ENCODE data around the gene CSE1L. TPM values are rescaled to one million over a fixed set of nuclear protein-coding genes. Genes with fewer than 3 reads are reported as not detected.
"Not testable (repeated sequence)": the region's sequence is repeated elsewhere in the genome, so short reads cannot be mapped to it uniquely, and the experiment has no call there.

The CSE1L gene, protein sequence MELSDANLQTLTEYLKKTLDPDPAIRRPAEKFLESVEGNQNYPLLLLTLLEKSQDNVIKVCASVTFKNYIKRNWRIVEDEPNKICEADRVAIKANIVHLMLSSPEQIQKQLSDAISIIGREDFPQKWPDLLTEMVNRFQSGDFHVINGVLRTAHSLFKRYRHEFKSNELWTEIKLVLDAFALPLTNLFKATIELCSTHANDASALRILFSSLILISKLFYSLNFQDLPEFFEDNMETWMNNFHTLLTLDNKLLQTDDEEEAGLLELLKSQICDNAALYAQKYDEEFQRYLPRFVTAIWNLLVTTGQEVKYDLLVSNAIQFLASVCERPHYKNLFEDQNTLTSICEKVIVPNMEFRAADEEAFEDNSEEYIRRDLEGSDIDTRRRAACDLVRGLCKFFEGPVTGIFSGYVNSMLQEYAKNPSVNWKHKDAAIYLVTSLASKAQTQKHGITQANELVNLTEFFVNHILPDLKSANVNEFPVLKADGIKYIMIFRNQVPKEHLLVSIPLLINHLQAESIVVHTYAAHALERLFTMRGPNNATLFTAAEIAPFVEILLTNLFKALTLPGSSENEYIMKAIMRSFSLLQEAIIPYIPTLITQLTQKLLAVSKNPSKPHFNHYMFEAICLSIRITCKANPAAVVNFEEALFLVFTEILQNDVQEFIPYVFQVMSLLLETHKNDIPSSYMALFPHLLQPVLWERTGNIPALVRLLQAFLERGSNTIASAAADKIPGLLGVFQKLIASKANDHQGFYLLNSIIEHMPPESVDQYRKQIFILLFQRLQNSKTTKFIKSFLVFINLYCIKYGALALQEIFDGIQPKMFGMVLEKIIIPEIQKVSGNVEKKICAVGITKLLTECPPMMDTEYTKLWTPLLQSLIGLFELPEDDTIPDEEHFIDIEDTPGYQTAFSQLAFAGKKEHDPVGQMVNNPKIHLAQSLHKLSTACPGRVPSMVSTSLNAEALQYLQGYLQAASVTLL
- 56.4 TPM for polyA plus RNA-seq (ENCODE audit: insufficient read length)

DNA sequence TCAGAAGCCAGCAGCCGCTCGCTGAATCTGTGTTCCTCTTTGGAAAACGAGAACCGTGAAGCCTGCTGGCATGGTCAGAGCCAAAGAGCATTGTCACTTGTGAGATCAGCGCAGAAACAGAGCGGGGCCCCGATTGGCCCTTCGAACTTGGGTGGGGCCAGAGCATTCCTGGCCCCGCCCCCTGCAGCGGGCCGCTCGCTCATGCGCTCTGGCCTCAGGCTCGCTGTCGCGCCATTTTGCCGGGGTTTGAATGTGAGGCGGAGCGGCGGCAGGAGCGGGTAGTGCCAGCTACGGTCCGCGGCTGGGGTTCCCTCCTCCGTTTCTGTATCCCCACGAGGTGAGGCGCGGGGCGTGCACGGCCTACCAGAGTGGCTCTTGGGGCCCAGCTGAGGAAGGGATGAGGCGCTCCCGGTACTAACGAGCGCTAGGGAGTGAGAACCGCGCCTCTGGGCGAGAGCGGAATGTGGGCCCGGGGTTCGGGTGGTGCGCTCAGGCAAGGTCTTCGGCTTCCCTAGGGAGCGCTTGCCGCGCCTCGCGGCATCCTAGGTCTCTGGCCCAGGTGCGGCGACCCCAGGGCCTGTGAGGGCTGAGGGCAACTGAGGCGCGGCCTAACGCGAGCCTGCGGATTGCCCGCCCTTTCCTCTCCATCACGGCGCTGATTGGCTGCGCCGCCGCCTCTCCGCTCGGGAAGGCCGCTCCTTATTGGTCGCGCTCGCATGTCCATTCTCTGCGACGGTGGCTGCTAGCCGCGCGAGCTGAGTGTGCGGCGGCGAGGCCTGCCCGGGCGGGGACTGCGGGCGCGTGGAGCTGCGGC is at the start of gene CSE1L:
Gene CSE1L, plus strand, starts transcription at position 226 of the 814 bp plus-strand sequence. CDS start 12,152 bp downstream, outside the sequence.
- DNase-seq (ENCODE audit: low read depth), result peak; percentile 85

DNA sequence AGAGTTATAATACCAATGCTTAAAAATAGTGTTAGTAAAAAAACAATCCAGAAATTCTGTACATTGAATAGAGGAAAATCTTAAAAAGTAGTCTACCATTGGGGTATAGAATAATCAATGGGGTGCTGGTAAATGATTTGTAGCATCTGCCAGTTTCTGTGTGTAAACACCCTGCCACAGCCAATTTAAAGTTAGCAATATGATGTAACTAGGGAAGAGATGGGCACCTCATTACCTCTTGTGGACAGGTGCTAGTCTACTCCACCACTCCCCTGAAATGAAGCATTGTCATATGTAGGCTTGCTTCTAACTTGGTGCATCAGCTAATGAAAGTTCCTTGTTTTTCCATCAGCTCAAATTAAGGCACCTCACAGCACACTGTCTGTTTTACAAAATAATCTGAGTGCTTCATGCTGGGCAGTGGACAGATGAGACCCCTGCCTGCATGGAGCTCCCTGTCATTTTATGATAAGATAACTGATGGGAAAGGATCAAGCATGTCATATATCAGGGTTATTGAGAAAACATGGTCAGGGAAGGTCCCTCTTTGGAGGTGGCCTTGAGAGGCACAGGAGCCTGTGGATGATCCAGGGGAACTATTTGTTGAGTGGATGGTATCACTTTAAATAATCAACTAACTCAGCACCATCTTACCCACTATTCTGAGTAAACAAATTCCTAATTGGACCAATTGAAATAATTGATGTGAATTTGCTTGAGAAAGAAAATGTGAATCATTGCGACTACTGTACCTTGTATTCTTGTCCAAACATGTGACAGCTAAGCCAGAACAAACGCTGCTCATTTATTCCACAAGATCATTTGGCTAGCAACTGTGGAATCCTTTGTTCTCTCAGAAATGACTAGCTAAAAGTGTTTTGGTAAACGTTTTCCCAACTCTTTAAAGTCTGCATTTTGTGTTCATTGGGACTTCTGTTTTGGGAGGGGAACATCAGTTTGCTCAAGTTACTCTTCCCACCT is 45.9 kb upstream of the CSE1L start:
- peak; percentile 1 for DNase-seq (ENCODE audit: low read depth)

DNA sequence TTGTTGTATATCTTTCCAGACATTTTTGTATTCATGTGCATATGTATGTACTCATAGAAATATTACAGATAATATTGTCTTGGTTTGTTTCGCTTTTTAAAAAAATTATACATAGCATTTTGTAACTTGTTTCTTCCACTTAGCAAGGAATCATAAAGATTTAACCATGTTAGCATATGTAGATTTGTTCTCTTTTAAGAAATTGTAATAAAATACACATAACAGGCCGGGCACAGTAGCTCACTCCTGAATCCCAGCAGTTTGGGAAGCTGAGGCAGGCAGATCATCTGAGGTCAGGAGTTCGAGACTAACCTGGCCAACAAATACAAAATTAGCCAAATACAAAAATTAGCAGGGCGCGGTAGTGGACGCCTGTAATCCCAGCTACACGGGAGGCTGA is 44.4 kb upstream of the CSE1L start:
- no peak for DNase-seq (ENCODE audit: low read depth)

DNA sequence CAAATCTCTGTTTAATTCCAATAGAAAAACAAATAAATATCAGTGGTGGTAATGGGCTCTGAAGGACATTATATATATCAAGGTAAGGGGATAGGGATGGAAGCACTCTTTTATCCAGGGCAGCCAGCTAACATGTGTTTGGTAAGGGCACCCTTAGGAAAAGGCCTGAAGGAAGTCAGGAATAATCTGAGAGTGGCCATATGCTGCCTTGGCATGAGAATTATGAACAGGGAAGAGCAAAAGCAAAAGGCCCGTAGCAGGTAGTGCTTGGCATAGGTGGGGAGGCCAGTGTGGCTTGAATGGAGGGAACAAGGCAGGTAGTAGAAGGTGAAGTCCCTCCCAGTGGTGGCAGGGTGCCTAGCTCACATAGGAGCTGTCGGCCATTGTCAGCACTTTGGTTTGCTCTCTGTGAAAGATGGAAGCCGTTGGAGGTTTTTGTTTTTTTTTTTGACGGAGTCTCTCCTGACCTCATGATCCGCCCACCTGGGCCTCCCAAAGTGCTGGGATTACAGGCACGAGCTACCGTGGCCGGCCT is 39.6 kb upstream of the CSE1L start:
- DNase-seq (ENCODE audit: low read depth), result no peak

DNA sequence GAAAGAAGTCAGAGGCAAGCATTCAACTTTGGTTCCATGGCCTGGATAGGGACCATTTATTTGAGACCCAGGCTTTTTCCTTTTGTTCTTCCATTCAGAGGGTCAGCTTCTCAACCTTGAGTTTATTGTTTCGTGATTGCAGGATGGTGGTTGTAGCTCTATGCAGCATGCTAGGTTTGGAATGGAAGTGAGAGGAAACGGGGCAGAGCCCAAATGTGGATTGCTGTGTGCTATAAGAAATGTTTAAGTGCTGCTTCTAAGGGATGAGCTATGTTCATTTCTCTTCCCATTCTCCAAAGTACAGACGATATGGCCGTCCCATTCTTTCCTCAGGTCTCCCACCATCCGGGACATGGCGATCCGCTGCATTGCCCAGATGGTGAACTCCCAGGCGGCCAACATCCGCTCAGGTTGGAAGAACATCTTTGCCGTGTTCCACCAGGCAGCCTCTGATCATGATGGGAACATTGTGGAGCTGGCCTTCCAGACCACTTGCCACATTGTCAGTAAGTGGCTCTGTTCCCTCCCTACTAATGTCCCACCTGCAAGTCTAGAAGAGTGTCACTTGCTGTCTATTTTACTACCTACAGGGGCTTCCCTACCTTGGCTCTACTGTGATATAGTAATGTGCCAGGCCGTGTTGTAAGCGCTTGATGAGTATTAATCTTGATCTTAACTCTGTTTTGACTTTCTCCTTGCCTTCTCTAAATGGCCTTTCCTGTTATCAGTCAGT is 36.0 kb upstream of the CSE1L start:
- no peak for DNase-seq (ENCODE audit: low read depth)

DNA sequence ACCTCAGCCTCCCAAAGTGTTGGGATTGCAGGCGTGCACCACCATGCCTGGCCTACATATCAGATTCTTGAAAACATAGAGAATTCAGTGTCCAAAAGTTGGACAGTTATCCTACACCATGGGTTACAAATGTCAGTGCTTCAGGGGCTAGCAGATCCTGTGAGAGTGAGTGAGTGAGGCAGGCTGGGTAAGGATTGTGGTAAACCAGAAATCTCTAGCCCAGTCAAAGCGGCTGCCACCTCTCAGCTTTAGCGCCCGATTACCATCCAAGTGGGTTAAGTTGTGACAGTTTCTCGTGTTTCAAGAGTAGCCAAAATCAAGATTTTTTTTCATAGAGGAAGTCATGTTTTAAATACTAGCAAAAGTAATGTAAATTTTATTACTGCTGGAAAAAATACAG is 21.9 kb upstream of the CSE1L start:
- no peak for DNase-seq (ENCODE audit: low read depth)

DNA sequence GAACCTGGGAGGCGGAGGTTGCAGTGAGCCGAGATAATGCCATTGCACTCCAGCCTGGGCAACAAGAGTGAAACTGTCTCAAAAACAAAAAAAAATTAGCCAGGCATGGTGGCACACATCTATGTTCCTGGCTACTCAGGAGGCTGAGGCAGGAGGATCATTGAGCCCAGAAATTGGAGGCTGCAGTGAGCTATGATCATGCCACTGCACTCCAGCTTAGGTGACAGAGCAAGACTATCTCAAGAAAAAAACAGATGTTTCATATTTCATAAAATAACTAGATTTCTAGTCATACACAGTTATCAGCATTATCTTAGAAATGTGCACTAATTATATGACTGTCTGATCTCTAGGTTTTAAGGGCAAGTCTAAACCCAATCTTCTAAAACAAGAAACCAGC is 17.9 kb upstream of the CSE1L start:
- DNase-seq (ENCODE audit: low read depth), result not testable (repeated sequence)

DNA sequence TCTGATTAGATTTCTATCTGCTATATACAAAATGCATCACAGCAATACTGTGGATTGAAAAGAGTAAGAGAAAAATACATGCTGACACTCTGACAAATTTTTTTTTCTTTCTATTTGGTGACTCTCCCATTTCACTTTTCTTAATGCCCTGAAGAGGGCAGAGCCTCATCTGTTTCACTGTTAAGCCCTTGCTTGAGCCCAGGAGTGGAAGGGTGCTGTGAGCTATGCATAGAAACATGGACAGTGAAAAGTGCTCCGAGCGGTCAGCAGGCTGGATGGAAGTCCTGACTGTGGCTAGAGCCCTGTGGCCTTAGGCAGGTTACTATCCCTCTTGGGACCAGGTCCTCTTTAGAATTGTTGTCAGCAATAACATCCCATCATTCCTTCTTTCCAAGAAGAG is 17.4 kb upstream of the CSE1L start:
- no peak for DNase-seq (ENCODE audit: low read depth)

DNA sequence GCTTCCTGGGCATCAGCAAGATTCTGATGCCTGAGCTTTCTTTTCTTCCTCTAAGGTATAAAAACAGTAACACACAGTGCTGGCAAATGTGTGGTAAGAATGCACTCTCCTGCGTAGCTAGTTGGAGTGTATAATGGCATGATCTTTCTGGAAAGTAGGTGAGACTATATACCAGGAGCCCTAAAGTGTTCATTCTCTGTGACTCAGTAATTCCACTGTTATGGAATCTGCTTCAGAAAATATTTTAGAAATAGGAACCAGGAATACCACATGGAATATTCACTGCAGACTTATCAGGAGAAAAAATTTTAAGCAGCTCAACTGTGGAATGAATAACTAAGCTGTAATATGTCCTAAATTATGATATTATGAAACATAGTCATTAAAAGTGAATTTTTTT is 16.9 kb upstream of the CSE1L start:
- no peak for DNase-seq (ENCODE audit: low read depth)

DNA sequence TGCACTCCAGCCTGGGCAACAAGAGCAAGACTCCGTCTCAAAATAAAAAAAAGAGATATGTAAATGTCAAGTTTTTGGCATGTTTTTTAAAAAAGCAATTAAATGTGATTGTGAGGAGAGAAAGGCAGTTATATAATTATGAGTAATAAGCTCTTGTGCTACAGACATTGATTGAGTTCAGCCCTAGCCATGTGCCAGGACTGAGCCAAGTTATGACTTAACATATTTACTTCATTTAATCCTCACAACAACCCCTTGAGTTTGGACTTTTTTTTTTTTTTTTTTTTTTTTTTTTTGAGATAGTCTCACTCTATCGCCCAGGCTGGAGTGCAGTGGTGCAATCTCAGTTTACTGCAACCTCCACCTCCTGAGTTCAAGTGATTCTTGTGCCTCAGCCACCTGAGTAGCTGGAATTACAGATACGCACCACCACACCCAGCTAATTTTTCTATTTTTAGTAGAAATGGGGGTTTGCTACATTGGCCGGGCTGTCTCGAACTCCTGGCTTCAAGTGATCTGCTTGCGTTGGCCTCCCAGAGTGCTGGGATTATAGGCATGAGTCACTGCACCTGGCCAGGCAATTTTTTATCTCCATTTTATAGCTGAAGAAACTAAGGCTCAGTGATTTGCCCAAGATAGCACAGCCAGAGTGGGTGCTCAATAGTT is 15.0 kb upstream of the CSE1L start:
- no peak for DNase-seq (ENCODE audit: low read depth)

DNA sequence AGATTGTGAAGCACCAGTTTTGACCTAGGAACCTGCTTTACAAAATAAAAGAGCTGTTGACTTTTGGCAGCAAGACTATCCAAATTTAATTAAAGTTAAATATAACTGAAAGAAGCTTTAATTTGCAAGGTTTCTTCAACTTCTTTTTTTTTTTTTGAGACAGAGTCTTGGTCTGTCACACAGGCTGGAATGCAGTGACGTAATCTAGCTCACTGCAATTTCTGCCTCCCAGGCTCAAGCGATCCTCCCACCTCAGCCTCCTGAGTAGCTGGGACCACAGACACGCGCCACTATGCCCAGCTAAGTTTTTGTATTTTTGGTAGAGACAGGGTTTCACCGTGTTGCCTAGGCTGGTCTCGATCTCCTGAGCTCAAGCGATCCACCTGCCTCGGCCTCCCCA is 13.7 kb upstream of the CSE1L start:
- no peak for DNase-seq (ENCODE audit: low read depth)

DNA sequence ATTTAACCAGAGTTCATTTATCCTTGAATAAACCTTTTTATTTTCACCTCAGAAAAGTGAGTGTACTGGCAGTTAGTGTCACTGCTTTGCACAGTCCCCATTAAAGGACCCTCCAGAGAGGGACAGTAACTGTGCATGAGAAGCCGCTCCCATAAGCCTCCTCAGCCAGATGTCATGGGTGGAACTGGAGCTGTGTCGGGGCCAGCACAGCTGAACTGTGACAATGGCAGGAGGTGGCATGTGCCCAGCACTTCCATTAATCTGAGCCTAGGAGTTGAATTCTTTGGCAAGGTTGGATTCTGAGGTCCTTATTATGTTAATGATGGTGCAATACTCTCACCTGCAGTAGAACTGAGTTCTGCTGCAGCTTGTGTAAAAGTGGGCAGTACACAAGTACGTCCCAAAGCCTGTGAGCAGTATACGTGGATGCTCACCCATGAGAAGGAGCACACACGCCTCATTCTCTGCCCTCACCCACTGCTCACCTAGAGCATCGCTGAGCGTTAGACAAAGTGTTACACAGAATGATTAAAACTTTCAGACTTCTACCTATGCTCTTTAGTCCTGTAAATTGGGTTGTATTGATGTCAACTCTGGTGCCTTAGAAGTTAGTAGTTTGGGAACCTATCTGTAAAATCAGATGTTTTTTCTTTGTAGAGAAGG is 11.9 kb upstream of the CSE1L start:
- no peak for DNase-seq (ENCODE audit: low read depth)

DNA sequence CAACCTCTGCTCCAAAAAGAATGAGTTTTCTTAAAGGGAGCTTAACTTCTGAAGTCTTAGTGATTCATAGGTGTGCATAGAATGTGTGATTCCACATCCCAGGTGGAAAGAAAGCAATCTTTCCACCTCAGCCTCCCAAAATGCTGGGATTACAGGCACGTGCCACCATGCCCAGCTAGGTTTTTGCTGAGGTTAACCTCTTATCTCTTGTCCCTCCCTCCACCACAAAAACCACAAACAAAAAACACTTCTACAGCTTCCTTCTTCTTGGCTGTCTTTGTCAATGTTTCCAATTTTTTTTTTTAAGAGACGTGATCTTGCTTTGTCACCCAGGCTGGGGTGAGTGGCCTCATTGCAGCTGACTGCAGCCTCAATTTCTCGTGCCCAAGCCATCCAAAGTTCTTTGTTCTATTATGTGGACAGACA is 8.1 kb upstream of the CSE1L start:
- DNase-seq (ENCODE audit: low read depth), result no peak

DNA sequence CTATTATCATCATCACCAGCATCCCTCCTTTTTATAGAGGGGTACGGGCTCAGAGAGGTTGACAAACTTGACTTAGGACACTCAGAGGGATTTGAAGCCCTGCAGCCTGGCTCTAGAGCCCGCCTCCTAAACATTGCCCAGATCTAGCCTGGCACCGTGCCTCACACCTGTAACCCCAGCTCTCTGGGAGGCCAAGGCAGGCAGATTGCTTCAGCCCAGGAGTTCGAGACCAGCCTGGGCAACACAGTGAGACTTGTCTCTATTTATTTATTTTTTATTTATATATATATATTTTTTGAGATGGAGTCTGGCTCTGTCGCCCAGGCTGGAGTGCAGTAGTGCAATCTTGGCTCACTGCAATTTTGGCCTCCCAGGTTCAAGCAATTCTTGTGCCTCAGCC is 6.3 kb upstream of the CSE1L start:
- no peak for DNase-seq (ENCODE audit: low read depth)

DNA sequence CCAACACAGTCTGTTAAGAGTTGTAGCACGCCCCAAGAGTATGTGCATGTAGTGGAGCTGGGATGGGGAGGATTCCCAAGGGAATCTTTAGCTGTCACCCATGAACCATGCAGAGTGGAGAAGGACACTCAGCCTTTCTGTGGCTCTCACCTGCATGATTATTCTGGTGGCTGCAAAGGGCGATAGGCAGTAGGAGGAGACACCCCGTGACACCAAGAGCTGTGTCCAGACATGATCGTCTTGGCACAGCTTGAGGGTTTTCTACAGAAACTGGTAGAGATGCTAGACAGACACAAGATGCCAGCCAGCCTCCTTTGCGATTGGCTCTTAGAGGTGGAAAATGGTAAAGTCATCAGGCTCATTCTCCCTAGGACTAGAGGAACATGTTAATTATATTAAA is 3.1 kb upstream of the CSE1L start:
- no peak for DNase-seq (ENCODE audit: low read depth)

DNA sequence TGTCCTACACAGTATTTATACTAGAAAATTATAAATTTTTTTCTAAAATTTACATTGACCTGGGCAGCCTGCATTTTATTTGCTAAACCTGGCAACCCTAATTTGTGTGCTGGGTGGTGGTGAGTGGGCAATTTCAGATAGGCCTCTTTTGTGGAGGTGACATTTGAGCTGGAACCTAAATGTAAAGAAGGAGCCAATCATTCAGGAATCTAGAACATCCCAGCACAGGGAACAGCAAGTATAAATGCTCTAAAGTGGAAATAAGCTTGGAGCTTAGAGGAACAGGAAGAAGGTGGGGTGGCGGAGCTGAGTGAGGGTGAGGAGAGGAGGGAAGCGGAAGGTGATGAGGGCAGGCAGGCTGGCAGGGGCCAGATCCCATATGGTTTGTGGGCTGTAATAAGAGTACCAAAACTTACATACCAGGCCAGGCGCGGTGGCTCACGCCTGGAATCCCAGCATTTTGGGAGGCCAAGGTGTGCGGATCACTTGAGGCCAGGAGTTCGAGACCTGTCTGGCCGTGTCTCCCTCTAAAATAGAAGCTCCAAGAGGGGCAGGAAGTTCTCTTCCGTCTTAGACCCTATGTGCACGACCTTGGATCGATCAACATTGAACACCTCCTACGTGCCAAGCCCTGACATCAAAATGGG is 549 bp upstream of the CSE1L start:
- peak; percentile 6 for DNase-seq (ENCODE audit: low read depth)

DNA sequence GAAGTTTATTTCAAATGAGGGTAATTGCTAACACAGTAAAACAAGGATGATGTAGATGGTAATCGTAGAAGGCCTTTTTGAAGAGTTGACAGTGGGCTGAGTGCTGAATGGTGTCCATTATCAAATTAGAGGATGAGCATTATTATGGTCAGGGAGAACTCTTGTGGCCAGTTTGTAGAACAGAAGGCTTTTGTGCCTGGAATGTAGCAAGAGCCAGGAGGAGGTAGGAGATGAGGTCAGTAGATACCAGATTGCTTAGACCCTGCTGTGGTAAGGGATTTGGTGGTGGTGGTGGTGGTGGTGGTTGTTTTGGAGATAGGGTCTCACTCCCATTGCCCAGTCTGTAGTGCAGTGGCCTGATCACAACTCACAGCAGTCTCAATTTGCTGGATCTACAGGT is 6.2 kb downstream of the CSE1L start:
- DNase-seq (ENCODE audit: low read depth), result no peak

DNA sequence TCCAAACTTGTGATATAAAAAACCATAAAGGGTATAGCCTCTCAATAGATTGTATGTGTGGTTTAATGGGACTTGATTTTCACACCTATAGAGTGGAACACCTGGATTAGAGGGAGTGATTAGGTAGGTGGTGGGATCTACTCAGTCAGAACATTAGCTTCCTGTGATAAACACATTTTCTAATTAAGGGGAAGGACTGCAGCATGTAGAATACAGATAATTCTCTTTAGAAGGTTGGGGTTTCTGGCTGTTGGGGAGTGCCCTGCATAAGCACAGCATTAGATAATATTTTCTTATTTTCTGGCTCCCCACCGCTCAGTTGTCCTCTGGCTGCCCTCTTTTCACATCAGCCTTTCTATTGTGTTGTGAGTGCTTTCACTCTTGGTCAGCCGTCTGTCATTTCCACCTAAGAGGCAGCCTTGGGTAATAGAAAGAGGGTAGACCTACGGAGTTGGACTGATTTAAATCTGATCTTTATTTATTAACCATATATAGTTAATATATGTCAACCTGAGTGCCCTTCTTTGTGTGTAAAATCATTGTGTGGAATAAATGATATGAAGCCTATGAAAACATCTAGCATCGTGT is 8.0 kb downstream of the CSE1L start:
- DNase-seq (ENCODE audit: low read depth), result no peak

All from forelimb muscle (tissue), 1 donor.